Hematopoietic multipotent progenitor cell treated with erythropoietin and hydrocortisone succinate and interleukin-3 and kit ligand, for 4 days (in vitro differentiated cells): ENCODE measurements around the gene DCUN1D3.
A peak's percentile ranks its signal among the peaks of the same experiment; 100 is the strongest.

Experiments
- DNase-seq: peaks from one replicate; pipeline ENCODE4 v3.0.0-alpha.2; 2015

The DCUN1D3 gene

GRCh38 chr16:20918486-20919239 is 18.5 kb upstream of the DCUN1D3 start:
- no peak for DNase-seq

- DNase-seq, result peak; percentile 77
These were observed 16.8 kb upstream of the DCUN1D3 start for GRCh38 chr16:20916942-20917341.

- DNase-seq, result no peak
These were observed 16.1 kb upstream of the DCUN1D3 start for GRCh38 chr16:20916289-20916688.

GRCh38 chr16:20911361-20911760 is 11.2 kb upstream of the DCUN1D3 start:
- no peak for DNase-seq

GRCh38 chr16:20910781-20911321 is 10.7 kb upstream of the DCUN1D3 start:
- peak; percentile 84 for DNase-seq

- no peak for DNase-seq
These were observed 6.4 kb upstream of the DCUN1D3 start for GRCh38 chr16:20906341-20907255.

GRCh38 chr16:20905576-20905975 is 5.4 kb upstream of the DCUN1D3 start:
- no peak for DNase-seq

GRCh38 chr16:20904507-20905081 is 4.4 kb upstream of the DCUN1D3 start:
- DNase-seq, result peak; percentile 95

- DNase-seq, result no peak
These were observed 3.8 kb upstream of the DCUN1D3 start for GRCh38 chr16:20903899-20904506.

GRCh38 chr16:20903116-20903898 is 3.1 kb upstream of the DCUN1D3 start:
- peak; percentile 85 for DNase-seq

GRCh38 chr16:20902426-20902825 is 2.3 kb upstream of the DCUN1D3 start:
- DNase-seq, result no peak

GRCh38 chr16:20901436-20902112 is 1.4 kb upstream of the DCUN1D3 start:
- DNase-seq, result peak; percentile 72

- DNase-seq, result no peak
These were observed 894 bp upstream of the DCUN1D3 start for GRCh38 chr16:20901068-20901435.

- peak; percentile 35 for DNase-seq
These were observed 470 bp downstream of the DCUN1D3 start for GRCh38 chr16:20899477-20900298.

GRCh38 chr16:20899071-20899470 is 1.1 kb downstream of the DCUN1D3 start:
- no peak for DNase-seq

GRCh38 chr16:20897922-20898321 is 2.2 kb downstream of the DCUN1D3 start:
- DNase-seq, result no peak

- peak; percentile 36 for DNase-seq
These were observed 2.8 kb downstream of the DCUN1D3 start for GRCh38 chr16:20897253-20897897.

- no peak for DNase-seq
These were observed 5.8 kb downstream of the DCUN1D3 start for GRCh38 chr16:20894388-20894787.

GRCh38 chr16:20889625-20890275 is 10.4 kb downstream of the DCUN1D3 start:
- DNase-seq, result no peak
